ENCODE data around the gene TMEM54.

TMEM54 gene

DNA sequence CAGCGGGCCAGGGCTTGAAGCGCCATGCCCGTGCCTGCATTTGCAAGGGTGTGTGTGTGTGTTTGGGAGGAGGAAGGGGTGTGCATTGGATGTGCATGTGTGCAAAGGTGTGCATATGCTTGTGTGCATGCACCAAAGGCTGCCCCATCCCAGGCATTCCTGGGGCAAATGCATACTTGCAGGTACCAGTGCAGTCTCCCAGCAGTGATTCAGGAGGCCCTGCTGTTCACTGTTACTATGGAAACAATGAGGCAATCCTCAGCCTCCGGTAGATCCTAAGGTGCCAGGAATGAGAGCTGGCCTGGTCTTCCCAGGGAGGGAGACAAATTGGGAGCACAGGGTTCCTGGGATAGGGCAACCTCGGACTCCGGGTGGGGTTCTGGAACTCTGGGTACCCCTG lies 23.0 kb downstream of the TMEM54 start:
- DNase-seq = peak; percentile 23

- DNase-seq = no peak
These were observed 23.7 kb downstream of the TMEM54 start for GRCh38 chr1:32877211-32878110.

- peak; percentile 30 for DNase-seq
These were observed 24.6 kb downstream of the TMEM54 start for GRCh38 chr1:32876341-32877210.

- DNase-seq = no peak
These were observed 26.1 kb downstream of the TMEM54 start for GRCh38 chr1:32874860-32875752.

- no peak for DNase-seq
These were observed 27.7 kb downstream of the TMEM54 start for GRCh38 chr1:32873484-32873883.

DNA sequence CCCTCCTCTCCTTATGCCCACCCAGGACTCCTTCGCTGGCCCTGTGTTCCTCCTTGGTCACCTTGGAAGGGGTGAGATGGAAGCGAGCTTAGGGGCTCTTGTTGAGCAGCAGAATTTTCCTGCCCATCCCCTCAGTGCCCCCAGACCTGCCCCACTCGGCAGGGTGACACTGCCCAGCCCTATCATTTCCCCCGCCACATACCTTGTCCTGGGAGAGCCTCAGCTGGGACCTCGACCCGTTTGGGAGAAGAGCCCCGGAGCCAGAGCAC lies 29.1 kb downstream of the TMEM54 start:
- no peak for DNase-seq

DNA sequence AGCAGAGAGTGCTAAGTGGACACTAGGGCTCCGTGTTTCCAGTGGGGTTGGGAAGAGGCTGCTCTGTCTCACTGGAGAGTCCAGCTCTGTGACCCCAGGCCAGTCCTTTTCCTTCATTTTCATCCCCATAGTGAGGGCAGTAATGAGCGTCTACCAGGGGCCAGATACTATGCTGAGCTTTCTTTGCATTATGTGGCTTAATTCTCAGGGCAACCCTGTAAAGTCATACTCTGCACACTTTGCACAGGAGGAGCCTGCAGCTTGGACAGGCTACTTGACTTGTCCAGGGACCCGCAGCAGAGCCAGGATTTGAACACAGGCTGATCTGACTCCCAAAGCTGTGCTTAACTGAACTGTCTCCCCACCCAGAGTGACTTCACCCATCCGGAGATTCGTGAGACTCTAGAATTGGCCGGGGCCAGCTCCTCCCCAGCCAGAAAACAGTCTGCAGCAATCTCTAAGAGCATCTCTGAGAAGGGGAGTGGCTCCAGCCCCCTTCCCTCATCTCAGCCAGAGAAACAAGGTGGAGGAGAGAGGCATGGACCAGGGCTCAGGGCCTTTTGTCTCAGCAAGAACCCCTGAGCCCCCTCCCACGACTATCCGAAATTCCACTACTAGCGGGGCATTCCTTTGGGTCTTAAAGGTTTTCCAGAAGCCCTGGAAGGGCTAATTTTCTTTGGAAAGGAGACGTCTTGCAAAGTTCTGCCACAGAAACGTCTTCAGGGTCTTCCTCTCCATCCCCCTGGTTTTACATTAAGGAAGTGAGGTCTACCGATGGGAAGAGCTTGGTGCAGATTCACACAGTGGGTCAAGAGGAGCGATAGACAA lies 29.6 kb downstream of the TMEM54 start:
- peak; percentile 35 for DNase-seq

GRCh38 chr1:32870615-32871363 lies 30.4 kb downstream of the TMEM54 start, which contains the start of gene FNDC5:
FNDC5 (minus strand) TSS chr1:32870912.
- peak; percentile 35 for DNase-seq

- DNase-seq = no peak
These were observed 31.1 kb downstream of the TMEM54 start for GRCh38 chr1:32869923-32870614.

GRCh38 chr1:32868806-32869455 lies 32.3 kb downstream of the TMEM54 start:
- no peak for DNase-seq

DNA sequence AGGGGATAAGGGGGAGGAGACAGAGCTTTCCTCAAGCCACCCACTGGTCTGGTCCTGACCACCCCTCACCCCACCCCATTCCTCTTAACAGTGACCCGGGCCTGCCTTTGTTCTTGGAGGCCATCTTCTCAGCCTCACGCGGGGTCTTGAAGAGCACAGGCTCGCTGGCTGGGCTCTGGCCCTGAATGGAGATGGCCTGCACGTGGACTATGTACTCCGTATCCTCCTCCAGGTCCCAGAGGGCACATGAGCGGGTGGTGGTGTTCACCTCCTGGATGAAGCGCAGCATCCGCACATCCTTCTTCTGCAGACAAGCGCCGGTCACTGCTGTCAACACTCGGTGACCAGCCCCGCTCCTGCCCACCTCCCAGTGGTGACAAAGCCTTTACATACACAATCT lies 33.1 kb downstream of the TMEM54 start:
- no peak for DNase-seq

GRCh38 chr1:32867671-32868070 lies 33.5 kb downstream of the TMEM54 start:
- DNase-seq = no peak

DNA sequence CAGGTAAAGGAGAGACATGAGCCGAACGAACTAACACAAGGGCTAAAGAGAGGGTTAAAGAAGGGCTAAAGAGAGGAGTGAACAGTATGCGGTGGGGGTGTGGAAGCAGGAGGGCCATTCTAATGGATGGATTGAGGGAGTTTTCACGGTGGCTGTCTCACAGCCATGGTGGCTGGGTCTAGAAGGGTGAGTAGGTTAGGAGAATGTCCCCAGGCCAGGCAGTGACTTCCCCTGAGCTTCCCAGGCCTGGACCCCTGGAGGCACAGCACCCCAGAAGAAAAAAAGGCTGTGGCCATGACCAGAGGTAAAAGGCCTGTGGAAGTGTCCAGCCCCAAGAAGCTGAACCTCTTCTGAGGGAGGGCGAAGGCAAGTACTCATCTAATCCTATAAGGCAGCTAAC lies 34.0 kb downstream of the TMEM54 start:
- no peak for DNase-seq

- no peak for DNase-seq
These were observed 35.4 kb downstream of the TMEM54 start for GRCh38 chr1:32865639-32866405.

DNA sequence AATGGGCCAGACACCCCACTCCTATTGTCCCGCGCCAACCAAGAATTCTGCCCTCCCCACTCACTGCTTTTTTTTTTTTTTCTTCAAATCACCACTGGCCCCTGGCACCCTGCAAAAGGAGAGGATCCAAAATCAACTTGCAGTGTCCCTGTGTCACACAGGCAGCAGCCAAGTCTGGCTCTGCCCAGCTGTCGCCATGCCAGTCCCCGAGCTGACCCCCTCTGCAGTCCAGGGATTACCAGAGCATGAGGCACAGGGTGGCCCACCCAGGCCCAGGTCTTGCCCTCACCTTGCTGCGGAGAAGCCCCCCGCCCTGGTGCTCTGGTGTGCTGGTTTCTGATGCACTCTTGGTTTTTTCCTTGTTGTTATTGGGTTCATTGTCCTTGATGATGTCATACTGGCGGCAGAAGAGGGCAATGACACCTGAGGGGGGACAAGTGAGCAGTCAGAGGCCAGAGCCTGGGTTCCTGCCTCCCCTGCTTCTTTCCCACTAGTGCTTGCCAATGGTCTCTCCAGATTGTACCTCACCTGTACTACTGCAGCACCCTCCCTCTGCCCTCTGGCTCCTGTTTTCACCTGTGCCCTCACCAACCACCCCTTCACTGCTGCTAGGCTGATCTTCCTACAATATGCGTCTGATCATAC lies 36.7 kb downstream of the TMEM54 start:
- DNase-seq = no peak

GRCh38 chr1:32863881-32864245 lies 37.3 kb downstream of the TMEM54 start:
- DNase-seq = no peak

GRCh38 chr1:32863218-32863880 lies 37.8 kb downstream of the TMEM54 start:
- DNase-seq = no peak
